H1 (cell line): ENCODE data around the gene ZDHHC11B. TPM values are rescaled to one million over a fixed set of nuclear protein-coding genes. Genes with fewer than 3 reads are reported as not detected.
"Not testable (repeated sequence)": the region's sequence is repeated elsewhere in the genome, so short reads cannot be mapped to it uniquely, and the experiment has no call there.

Source experiments
- CTCF ChIA-PET: fragments of 300-600 bp; sonication (Branson Sonifier 250); formaldehyde crosslinking; loops from one replicate; lab custom pipeline; 2021; ENCODE audit not compliant: partially characterized antibody; lab: Charles Lee
- POLR2A ChIA-PET: fragments of 300-600 bp; sonication (Branson Sonifier 250); formaldehyde crosslinking; loops from one replicate; lab custom pipeline; 2021; ENCODE audit warnings: inconsistent platforms; ENCODE audit not compliant: partially characterized antibody; lab: Charles Lee
- DNase-seq, 2 experiments: peaks; one replicate each; pipeline versions ENCODE4 v3.0.0 to v3.0.0-alpha.2; 2010 to 2022; ENCODE audit warnings: low spot score in 2 of 2, low read depth in 1 of 2, mixed read lengths in 1 of 2
- FAIRE-seq: peaks from 2 replicates; lab custom pipeline; 2011; peaks lifted over from hg19 to GRCh38; lab: Jason Lieb, UNC
- H2AFZ ChIP-seq: 2 replicates; pipeline ENCODE4 v1.8.1; 2012; ENCODE audit warnings: low read length, inconsistent platforms
- H2AK5ac ChIP-seq: 2 replicates; pipeline ENCODE4 v1.6.1; 2013; ENCODE audit warnings: low read depth, low read length
- H2BK120ac ChIP-seq: replicated peaks from 2 replicates; pipeline ENCODE3; 2013; ENCODE audit warnings: low read depth, low read length, inconsistent platforms
- H2BK12ac ChIP-seq: 2 replicates; pipeline ENCODE4 v1.6.1; 2013; ENCODE audit warnings: low read depth, low read length
- H2BK15ac ChIP-seq: 2 replicates; pipeline ENCODE4 v1.6.1; 2013; ENCODE audit warnings: low read length
- H2BK20ac ChIP-seq: 2 replicates; pipeline ENCODE4 v1.6.1; 2013; ENCODE audit warnings: low read length
- H2BK5ac ChIP-seq: 2 replicates; pipeline ENCODE4 v1.6.1; 2013; ENCODE audit warnings: low read depth, low read length
- H3K14ac ChIP-seq: 2 replicates; pipeline ENCODE4 v1.6.1; 2013; ENCODE audit warnings: inconsistent platforms; ENCODE audit not compliant: insufficient read length
- H3K18ac ChIP-seq: 2 replicates; pipeline ENCODE4 v1.6.1; 2013; ENCODE audit warnings: low read length; ENCODE audit errors: extremely low read depth
- H3K23ac ChIP-seq: 2 replicates; pipeline ENCODE4 v1.6.1; 2013; ENCODE audit warnings: inconsistent platforms; ENCODE audit not compliant: insufficient read length
- H3K23me2 ChIP-seq: 2 replicates; pipeline ENCODE4 v1.6.1; 2013; ENCODE audit warnings: low read depth, low read length
- H3K27ac ChIP-seq: 2 replicates; pipeline ENCODE4 v1.6.1; 2011; ENCODE audit warnings: low read depth, low read length, inconsistent platforms
- H3K27me3 ChIP-seq, 4 experiments: replicated peaks in 1 of 4; 1 replicate in 1 of 4; 2 replicates in 3 of 4; pipeline versions ENCODE4 v1.6.1 to v1.8.1; 2011 to 2013; ENCODE audit warnings: low read length in 3 of 4, mild to moderate bottlenecking in 3 of 4, inconsistent platforms in 2 of 4, mixed read lengths in 2 of 4, moderate library complexity in 1 of 4; ENCODE audit not compliant: control insufficient read depth in 3 of 4, insufficient read depth in 3 of 4; ENCODE audit errors: extremely low read depth in 1 of 4
- H3K36me3 ChIP-seq, 4 experiments: 2 replicates each; pipeline versions ENCODE4 v1.6.1 to v1.8.1; 2011 to 2013; ENCODE audit warnings: mild to moderate bottlenecking in 4 of 4, low read length in 3 of 4, moderate library complexity in 2 of 4, control low read depth in 1 of 4, inconsistent platforms in 1 of 4; ENCODE audit not compliant: insufficient read depth in 4 of 4, control insufficient read depth in 2 of 4
- H3K4ac ChIP-seq: replicated peaks from 2 replicates; pipeline ENCODE3; 2013; ENCODE audit warnings: low read length, low read depth, mixed read lengths, inconsistent platforms; ENCODE audit not compliant: insufficient read length
- H3K4me1 ChIP-seq, 4 experiments: replicated peaks in 1 of 4; 1 replicate in 1 of 4; 2 replicates in 3 of 4; pipeline versions ENCODE4 v1.6.1 to v1.8.1; 2011 to 2013; ENCODE audit warnings: low read length in 3 of 4, inconsistent platforms in 2 of 4, mixed read lengths in 1 of 4; ENCODE audit not compliant: insufficient read depth in 4 of 4, control insufficient read depth in 3 of 4
- H3K4me2 ChIP-seq, 2 experiments: 2 replicates each; pipeline versions ENCODE4 v1.6.1 to v1.8.1; 2011 to 2013; ENCODE audit warnings: low read depth in 2 of 2, low read length in 2 of 2, control low read depth in 1 of 2, inconsistent platforms in 1 of 2, mild to moderate bottlenecking in 1 of 2; ENCODE audit not compliant: insufficient read depth in 1 of 2
- H3K4me3 ChIP-seq, 4 experiments: fragments of 200-600, 300-600 bp in 1 of 4; sonication (generic), shearing (Covaris generic), sonication (Bioruptor Twin) in 1 of 4; 2 replicates each; pipeline versions ENCODE4 v1.5.1 to v1.8.1; 2011 to 2016; ENCODE audit warnings: low read length in 4 of 4, low read depth in 3 of 4, control low read depth in 2 of 4, inconsistent platforms in 2 of 4, mild to moderate bottlenecking in 2 of 4, mixed read lengths in 1 of 4, moderate library complexity in 1 of 4; ENCODE audit not compliant: insufficient read depth in 2 of 4; ENCODE audit errors: extremely low read depth in 1 of 4
- H3K56ac ChIP-seq: replicated peaks from 2 replicates; pipeline ENCODE3; 2013; ENCODE audit warnings: low read depth, mild to moderate bottlenecking, mixed read lengths, low read length, inconsistent platforms; ENCODE audit not compliant: insufficient read length
- H3K79me1 ChIP-seq: 2 replicates; pipeline ENCODE4 v1.6.1; 2013; ENCODE audit warnings: low read depth, low read length, control low read depth
- H3K79me2 ChIP-seq, 2 experiments: 2 replicates each; pipeline versions ENCODE4 v1.6.1 to v1.8.1; 2012 to 2013; ENCODE audit warnings: low read length in 2 of 2, mild to moderate bottlenecking in 2 of 2, inconsistent platforms in 1 of 2; ENCODE audit not compliant: insufficient read depth in 2 of 2, control insufficient read depth in 1 of 2
- H3K9ac ChIP-seq, 4 experiments: replicated peaks in 1 of 4; 1 replicate in 1 of 4; 2 replicates in 3 of 4; pipeline versions ENCODE4 v1.6.1 to v1.8.1; 2011 to 2013; ENCODE audit warnings: low read depth in 3 of 4, low read length in 3 of 4, control low read depth in 2 of 4, mild to moderate bottlenecking in 2 of 4, moderate library complexity in 2 of 4, inconsistent platforms in 1 of 4; ENCODE audit errors: extremely low read depth in 1 of 4
- H3K9me3 ChIP-seq, 2 experiments: 2 replicates each; pipeline versions ENCODE4 v1.6.1 to v1.8.1; 2012 to 2013; ENCODE audit warnings: mild to moderate bottlenecking in 2 of 2, moderate library complexity in 2 of 2, control low read depth in 1 of 2, inconsistent platforms in 1 of 2, low read depth in 1 of 2, low read length in 1 of 2, mixed read lengths in 1 of 2; ENCODE audit not compliant: insufficient read depth in 2 of 2
- H4K20me1 ChIP-seq, 2 experiments: replicated peaks in 1 of 2; 2 replicates each; pipeline versions ENCODE3 to v1.8.1; 2011 to 2013; ENCODE audit warnings: inconsistent platforms in 2 of 2, low read length in 2 of 2, mild to moderate bottlenecking in 1 of 2; ENCODE audit not compliant: insufficient read depth in 2 of 2, control insufficient read depth in 1 of 2
- H4K5ac ChIP-seq: 2 replicates; pipeline ENCODE4 v1.6.1; 2013; ENCODE audit warnings: low read length, low read depth, mixed read lengths, inconsistent platforms; ENCODE audit not compliant: insufficient read length
- H4K8ac ChIP-seq: 2 replicates; pipeline ENCODE4 v1.8.0; 2013; ENCODE audit warnings: mild to moderate bottlenecking, moderate library complexity, low read length, inconsistent platforms; ENCODE audit not compliant: insufficient read depth; ENCODE audit errors: extremely low read depth
- H4K91ac ChIP-seq: replicated peaks from 2 replicates; pipeline ENCODE3; 2013; ENCODE audit warnings: low read length, mixed read lengths, inconsistent platforms; ENCODE audit not compliant: insufficient read length
- WGBS, 2 experiments: shearing (Covaris generic) in 1 of 2; methylation state at CpG; one replicate each; pipeline versions ENCODE4 v1.1.6 to v1.1.7; 2013 to 2015; ENCODE audit warnings: low lambda C conversion rate in 2 of 2, mixed read lengths in 2 of 2, inconsistent platforms in 1 of 2, low coverage in 1 of 2, missing lambda C conversion rate in 1 of 2; ENCODE audit not compliant: insufficient replicate concordance in 2 of 2, insufficient coverage in 1 of 2, insufficient read length in 1 of 2; ENCODE audit errors: extremely low coverage in 1 of 2, missing lambda C conversion rate in 1 of 2; 5-methylcytosine and 5-hydroxymethylcytosine counted together
- polyA plus RNA-seq, 7 experiments: library from polyadenylated mRNA; depleted of rRNA in 3 of 7; stranded (reverse) in 5 of 7; unstranded in 2 of 7; fragments of >200 nt in 5 of 7; fragments of 200-250 nt in 2 of 7; gene quantifications; 1 replicate in 5 of 7; 2 replicates in 1 of 7; 4 replicates in 1 of 7; pipeline versions ENCODE4 v1.2.1 to v1.2.3, GENCODE V29; 2011 to 2013; ENCODE audit warnings: missing spikeins in 2 of 7, mixed read lengths in 2 of 7
- total RNA-seq: library from RNA; stranded (reverse); fragmentation: NEBNext Ultra II Directional; extraction: Animal tissue kit (Norgen Biotek cat#: 25700); gene quantifications from 2 replicates; pipeline ENCODE4 v1.2.1, GENCODE V29; 2021

ZDHHC11B gene
- total and polyA plus RNA-seq, 2 of the 8 experiments (the other 6 are each of a cell fraction or from before 2014, with no cell fraction given) = 0.29 to 2.5 TPM

- H2BK15ac ChIP-seq, H4K8ac ChIP-seq, H3K23ac ChIP-seq, H3K27ac ChIP-seq, H3K56ac ChIP-seq, H3K14ac ChIP-seq, DNase-seq, H4K5ac ChIP-seq, H3K18ac ChIP-seq, H2BK120ac ChIP-seq, H3K79me1 ChIP-seq, H2BK12ac ChIP-seq, H4K20me1 ChIP-seq, H2AFZ ChIP-seq, H3K4ac ChIP-seq, H3K36me3 ChIP-seq, H2BK20ac ChIP-seq, H3K4me3 ChIP-seq, H3K4me1 ChIP-seq, H3K9ac ChIP-seq, H4K91ac ChIP-seq, H3K27me3 ChIP-seq, FAIRE-seq, H2BK5ac ChIP-seq, POLR2A ChIA-PET, H3K23me2 ChIP-seq, H3K4me2 ChIP-seq, H3K79me2 ChIP-seq, H2AK5ac ChIP-seq: not testable (repeated sequence)
- WGBS, 2 experiments = 92% methylated on average over 7 of the region's 8 CpGs; no CpG with 5 or more reads in 1 of the 2 experiments
- H3K9me3 ChIP-seq = peaks cover 2 to 24% of the 10 kb centered on the region in 2 experiments; a peak in 3 of 4 replicates
- CTCF ChIA-PET = interaction anchor here (1.0 kb wide), 1 partner anchor 12 kb away, joined by 3 read pairs; no protein-coding TSS in a partner anchor
Measured at GRCh38 chr5:762996-763395, 21.5 kb downstream of the ZDHHC11B start.
